Muscle of arm (tissue), 12 donors: ENCODE measurements around the gene NOL8. TPM values are rescaled to one million over a fixed set of nuclear protein-coding genes. Genes with fewer than 3 reads are reported as not detected.

Experiments used
- DNase-seq: peaks from one replicate; pipeline ENCODE4 v3.0.0-alpha.2; 2013
- polyA plus RNA-seq, 12 donors: library from polyadenylated mRNA; unstranded; fragments of 120-200 nt; gene quantifications; one replicate each; pipeline ENCODE4 v1.2.1, GENCODE V29; 2013; ENCODE audit not compliant: insufficient read length in 12 of 12

The NOL8 gene
- polyA plus RNA-seq, 12 donors, result 21.9 to 67.4 (median 25.2) TPM; not detected in 1

GRCh38 chr9:92270511-92270910 lies 54.6 kb downstream of the NOL8 start:
- no peak for DNase-seq

- no peak for DNase-seq
Observed at GRCh38 chr9:92266486-92266885, 58.7 kb downstream of the NOL8 start.

DNA sequence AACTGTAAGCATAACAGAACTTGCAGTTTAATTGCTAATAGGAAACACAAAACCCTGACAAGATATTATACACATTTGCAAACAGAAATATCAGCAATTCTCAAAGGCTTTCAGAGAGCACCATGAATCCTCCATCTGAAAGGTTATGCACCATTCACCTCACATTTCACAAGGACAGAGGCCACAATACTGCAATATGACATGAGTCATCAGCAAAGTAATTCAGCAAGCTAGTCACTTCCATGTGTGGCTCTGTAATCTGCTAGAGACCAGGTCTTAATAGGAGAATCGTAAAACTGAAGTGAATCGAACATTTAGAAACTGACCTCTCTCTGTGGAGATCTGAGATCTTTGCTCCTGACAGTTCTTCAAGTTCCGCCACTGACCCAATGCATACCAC lies 60.0 kb downstream of the NOL8 start:
- no peak for DNase-seq

GRCh38 chr9:92263131-92263530 lies 62.0 kb downstream of the NOL8 start:
- DNase-seq, result no peak

- DNase-seq, result no peak
Observed at GRCh38 chr9:92257327-92257726, 67.8 kb downstream of the NOL8 start.

- no peak for DNase-seq
Observed at GRCh38 chr9:92254381-92255337, 70.5 kb downstream of the NOL8 start.

- no peak for DNase-seq
Observed at GRCh38 chr9:92253656-92254055, 71.5 kb downstream of the NOL8 start.

GRCh38 chr9:92247981-92248380 lies 77.2 kb downstream of the NOL8 start:
- DNase-seq, result no peak

Other genes starting within 250 kb of the NOL8 start
- gene SPTLC1, start 209.9 kb downstream of the NOL8 start, polyA plus RNA-seq, result 10 to 100 TPM in 11 of 12 donors, not detected in 1; 40.5 to 69.6 (median 50.9) TPM
- 10 to 100 TPM in 11 of 12 donors, not detected in 1; 40.2 to 79.6 (median 68.8) TPM for gene IARS1, start 31.7 kb downstream of the NOL8 start, polyA plus RNA-seq
- 1 to 10 TPM in 11 of 12 donors, not detected in 1; 2.2 to 8.2 (median 5.2) TPM for gene CENPP, start 603 bp upstream of the NOL8 start, polyA plus RNA-seq
- 100 to 1,000 TPM in 11 of 12 donors, not detected in 1; 448 to 897 (median 528) TPM for gene OGN, start 79.2 kb upstream of the NOL8 start, polyA plus RNA-seq
- 1 to 10 TPM in 10 of 12 donors, not detected in 2; 3.2 to 7.5 (median 5.9) TPM for gene OMD, start 99.1 kb upstream of the NOL8 start, polyA plus RNA-seq
- 100 to 1,000 TPM in 11 of 12 donors, not detected in 1; 185 to 715 (median 339) TPM for gene ASPN, start 157.2 kb upstream of the NOL8 start, polyA plus RNA-seq
- 10 to 100 TPM in 11 of 12 donors, not detected in 1; 16.0 to 40.5 (median 26.4) TPM for gene ECM2, start 210.6 kb upstream of the NOL8 start, polyA plus RNA-seq